CD4-positive, alpha-beta T cell treated with Interleukin-15 for 1 hour (primary cell): ENCODE results near the gene BASP1.

Experiments
- DNase-seq: peaks from one replicate; pipeline ENCODE4 v3.0.0-alpha.2; 2020

BASP1 gene

GRCh38 chr5:17192191-17192590, 25.2 kb upstream of the BASP1 start:
- DNase-seq: no peak

- no peak for DNase-seq
These were observed 21.4 kb upstream of the BASP1 start for GRCh38 chr5:17196024-17196423.

DNA sequence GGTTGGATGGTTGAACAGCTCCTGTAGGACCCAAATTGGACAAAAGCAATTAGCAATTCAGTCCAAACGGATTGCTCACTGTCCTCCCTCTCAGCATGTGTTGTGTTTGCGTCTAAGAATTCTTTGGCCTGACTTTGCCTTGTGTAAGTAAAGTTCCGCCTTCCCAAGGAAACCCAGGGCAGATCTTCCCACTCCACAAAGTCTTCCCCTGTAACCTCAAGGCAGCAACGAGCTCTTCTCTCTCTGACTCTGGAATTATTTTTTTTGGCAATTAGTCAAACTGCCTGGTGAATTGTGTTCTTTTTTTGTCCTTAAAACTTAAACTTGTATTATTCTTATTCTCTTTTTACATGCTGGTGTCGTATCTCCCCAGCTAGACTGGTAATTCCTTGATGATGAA, 20.7 kb upstream of the BASP1 start:
- no peak for DNase-seq

- DNase-seq: no peak
These were observed 13.9 kb upstream of the BASP1 start for GRCh38 chr5:17203329-17204132.

- DNase-seq: no peak
These were observed 13.3 kb upstream of the BASP1 start for GRCh38 chr5:17204133-17204489.

DNA sequence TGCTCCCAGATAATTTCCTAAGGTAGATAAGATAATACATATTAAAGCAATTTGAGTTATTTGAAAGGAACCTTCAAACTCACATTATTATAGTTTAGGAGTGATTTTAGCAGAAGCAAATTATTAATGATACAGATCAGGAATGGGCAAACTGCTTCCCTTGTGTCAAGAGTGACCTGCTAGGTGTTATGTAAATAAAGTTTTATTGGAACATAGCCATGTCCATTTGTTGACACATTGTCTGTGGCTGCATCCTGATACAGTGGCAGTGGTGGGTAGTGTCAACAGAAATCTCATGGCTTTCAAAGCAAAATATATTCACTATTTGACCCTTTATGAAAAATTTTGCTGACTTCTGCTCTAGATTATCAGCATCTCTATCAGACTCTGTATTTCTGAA, 11.4 kb upstream of the BASP1 start:
- DNase-seq: no peak

- no peak for DNase-seq
These were observed 5.2 kb upstream of the BASP1 start for GRCh38 chr5:17212191-17212590.

GRCh38 chr5:17212996-17213395, 4.4 kb upstream of the BASP1 start:
- DNase-seq: no peak

GRCh38 chr5:17213938-17214337, 3.5 kb upstream of the BASP1 start:
- DNase-seq: no peak

DNA sequence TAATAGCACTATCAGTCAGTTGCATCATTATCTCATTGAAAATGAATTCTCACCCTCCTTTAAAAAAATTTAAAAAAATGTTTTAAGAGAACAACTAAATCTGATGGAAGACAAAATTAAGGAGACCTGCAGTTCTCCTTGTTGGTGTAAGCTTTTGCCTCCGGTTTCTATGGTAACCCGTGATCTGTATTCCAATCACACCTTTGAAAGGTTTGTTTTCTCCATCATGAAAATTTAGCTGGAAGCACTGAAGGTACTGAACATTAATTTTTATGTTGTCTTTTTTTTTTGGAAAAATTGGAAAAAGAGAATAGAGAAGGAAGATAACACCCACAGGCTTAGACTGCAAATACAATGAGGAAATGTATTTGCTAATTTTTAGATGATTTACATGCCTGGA, 2.5 kb upstream of the BASP1 start:
- DNase-seq: no peak

GRCh38 chr5:17215361-17215760, 2.1 kb upstream of the BASP1 start:
- DNase-seq: no peak

- DNase-seq: peak; percentile 68
These were observed 1.1 kb upstream of the BASP1 start for GRCh38 chr5:17216176-17216973.

DNA sequence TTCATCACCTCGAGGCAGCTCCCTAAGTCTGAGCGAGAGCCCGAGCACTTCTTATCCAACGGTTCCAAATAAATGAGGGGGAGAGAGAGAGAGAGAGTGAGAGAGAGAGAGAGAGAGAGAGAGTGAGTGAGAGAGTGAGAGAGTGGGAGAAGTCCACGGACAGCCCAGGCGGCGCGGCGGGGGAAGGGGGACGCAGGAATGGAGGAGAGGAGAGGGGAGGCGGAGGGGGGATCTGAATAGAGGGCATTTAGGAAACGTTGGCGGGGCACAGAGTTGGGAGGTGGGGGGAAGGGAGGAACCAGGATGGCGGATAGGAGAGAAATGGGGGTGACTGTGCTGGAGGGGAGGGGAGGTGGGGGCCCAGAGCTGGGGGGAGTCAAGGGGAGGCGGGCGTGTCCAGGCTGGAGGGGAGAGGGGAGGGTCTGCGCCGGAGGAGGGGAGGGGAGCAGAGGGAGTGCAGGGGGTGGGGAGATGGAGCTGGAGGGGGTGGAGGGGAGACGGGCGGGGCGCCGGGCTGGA, 398 bp upstream of the BASP1 start:
- DNase-seq: no peak

DNA sequence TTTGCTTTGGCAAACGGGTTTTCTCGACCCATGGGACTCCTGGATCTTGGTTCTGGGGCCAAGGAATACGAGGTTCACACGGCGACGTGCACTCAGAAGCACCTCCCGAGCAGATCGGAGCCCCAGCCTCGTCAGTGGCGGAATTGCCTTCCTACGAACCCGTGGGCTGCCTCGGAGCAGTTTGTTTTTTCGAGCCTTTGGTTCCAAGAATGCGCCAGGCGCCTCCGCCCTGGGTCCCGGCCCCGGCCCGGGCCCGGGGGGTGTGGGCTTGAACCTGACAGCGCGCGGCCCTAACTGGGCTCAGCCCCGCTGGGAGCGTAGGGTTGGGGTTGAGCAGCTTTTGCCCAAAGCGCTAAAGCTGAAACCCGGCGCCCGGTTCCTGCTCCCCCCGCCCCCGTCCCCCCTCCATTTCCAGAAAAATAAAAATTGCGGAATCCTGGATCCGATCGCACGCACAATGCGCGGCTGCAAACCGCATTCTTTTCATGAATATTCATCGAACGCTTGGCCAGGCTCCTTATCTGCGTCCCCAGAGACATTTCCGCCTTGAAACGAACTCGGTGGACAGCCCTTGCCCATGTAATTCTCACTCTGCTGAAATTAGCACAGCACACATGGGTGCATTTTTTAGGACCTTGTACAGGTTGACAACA, 1.0 kb downstream of the BASP1 start:
- DNase-seq: no peak

- DNase-seq: no peak
These were observed 1.6 kb downstream of the BASP1 start for GRCh38 chr5:17219006-17219422.

GRCh38 chr5:17219469-17219868, 2.0 kb downstream of the BASP1 start:
- no peak for DNase-seq

DNA sequence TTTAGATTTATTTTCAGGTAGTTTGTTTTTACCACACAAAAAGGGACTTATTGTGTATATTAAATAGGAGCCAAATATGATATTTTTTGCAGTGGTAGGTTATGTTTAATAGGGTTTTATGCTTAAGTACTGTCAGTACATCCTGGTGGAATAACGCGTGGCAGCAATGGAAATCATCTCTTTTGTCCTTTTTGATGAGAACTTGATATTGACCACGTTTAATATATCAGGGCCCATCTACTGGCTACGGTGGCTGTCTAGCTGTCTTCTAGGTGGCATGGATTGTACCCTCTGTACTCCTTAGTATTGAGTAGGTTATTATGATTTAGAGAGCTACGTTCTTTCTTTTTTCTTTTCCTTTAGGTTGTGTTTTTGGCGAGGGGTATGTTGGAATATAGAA, 2.6 kb downstream of the BASP1 start:
- DNase-seq: no peak

- DNase-seq: no peak
These were observed 3.0 kb downstream of the BASP1 start for GRCh38 chr5:17220469-17220868.

DNA sequence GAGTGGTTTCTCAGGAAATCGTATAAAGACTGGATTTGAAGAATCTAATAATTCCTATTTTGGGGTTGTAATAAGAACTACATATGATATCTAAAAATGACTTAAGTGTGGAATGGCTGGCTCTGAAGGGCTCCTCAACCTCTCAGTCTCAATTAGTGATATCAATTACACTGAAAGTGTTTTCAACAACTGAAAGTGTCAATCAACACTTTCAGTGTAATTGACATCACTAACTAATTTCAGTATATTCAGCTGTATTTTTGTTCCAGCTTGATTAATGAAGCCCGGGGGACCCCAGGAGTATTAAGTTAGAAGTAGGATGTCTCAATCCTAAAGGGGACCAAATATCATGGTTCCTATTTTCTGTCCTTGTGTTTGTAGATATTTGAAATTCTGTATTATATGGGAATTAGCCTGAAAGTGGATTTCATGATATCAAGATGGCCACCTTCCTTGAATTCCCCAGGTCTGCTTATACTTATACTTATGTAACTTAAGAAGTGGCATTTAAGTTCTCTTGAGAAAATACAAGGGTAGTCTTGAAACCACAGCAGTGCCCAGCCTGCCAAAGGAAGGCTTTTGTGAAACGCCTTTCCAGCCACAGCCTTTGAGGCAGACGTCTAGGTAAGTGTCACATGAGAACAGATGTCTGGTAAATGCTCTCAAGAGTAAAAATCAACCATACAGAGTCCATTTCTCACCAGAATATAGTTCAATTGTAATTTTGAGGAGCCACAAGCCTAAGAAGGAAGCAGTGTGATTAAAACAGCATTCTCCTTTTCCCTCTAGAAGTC, 4.6 kb downstream of the BASP1 start:
- no peak for DNase-seq

DNA sequence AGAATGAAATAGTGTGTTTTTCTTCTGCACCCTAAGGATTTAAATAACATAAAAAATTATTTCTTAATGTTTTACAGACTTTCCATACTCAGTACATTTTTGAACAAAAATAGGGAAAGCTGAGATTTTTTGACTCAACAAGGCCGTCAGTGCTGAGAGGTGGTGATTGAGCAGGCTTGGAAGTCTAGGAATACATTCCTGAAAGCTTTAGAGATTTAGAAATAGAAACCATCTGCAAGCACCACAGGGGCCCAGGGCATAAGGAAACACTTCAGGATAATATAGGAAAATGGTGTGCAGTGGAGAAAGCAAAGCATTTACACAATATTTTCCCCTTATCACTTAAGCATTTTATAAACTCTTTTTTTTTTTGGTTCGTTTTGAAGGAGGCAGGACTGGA, 5.2 kb downstream of the BASP1 start:
- no peak for DNase-seq

DNA sequence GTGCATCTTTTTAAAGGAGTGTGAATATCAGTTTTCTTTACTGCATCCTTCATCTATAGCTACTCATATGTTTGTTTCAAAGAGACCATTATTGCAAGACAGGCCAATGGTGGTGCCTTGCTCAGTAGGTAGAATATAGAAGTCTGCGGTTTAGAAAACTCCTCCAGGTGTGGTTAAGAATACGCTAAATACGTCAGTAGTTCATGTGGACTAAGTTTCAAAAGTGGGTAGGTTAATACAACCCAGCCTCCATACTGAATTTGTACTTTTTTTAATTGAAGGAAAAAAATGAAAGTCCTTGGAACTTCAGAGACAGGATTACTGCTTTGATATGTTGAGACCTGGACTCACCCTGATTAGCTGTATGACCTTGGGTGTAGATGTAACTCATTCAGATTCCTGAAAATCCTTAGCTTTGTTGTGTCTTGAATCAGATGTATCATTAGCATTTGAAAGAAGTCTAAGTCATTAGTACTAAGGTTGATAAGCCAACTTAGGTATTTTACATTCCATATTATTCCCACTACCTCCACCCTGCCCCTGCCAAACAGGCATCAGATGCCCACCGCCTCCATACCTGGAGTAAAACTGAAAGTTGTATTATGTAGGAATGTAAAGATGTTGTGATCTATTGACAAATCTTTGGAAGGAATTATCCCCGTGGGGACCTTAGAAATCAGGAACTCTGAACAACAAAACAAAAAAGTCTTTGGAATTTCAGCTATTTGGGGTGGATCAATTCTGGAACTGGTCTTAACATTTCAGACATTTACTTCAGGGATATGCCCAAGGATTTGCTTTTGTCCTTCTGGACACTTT, 6.1 kb downstream of the BASP1 start:
- no peak for DNase-seq
